SH-SY5Y (cell line): ENCODE data around the gene HLA-DPA1.

Experiments
- GATA2 ChIP-seq: IDR thresholded peaks from 2 replicates; pipeline ENCODE4 v1.6.1; 2011; ENCODE audit warnings: mild to moderate bottlenecking, low read depth, low read length
- GATA3 ChIP-seq: IDR thresholded peaks from 2 replicates; pipeline ENCODE4 v1.6.1; 2011; ENCODE audit warnings: low read depth, mild to moderate bottlenecking, low read length, moderate library complexity

DNA sequence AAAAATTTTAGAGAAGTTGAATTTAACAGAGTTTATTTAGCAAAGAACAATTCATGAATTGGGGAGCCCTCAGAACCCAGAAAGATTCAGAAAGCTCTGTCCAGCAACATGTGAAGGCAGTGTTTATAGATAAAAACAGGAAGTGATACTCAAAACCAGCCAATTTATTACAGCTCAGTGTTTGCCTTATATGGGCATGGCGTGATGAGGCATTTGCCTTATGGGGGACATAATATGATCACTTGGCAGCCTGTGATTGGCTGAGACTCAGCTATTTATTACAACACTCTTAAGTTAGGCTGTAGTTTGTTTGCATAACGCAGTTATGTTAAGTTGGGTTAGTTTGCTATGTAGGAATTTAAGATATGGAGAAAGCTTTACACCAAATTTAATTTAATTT is 11.5 kb downstream of the HLA-DPA1 start:
- TF ChIP-seq GATA3 = no peak
- TF ChIP-seq GATA2 = no peak
